HG03108 (cell line): ENCODE data around the gene BCL7A.

Experiments used
- ATAC-seq: cut with Tn5 transposase; IDR thresholded peaks from one replicate; pipeline ENCODE4 v1.9.1; 2021; ENCODE audit warnings: moderate library complexity; ENCODE audit not compliant: unreplicated experiment

Gene BCL7A

DNA sequence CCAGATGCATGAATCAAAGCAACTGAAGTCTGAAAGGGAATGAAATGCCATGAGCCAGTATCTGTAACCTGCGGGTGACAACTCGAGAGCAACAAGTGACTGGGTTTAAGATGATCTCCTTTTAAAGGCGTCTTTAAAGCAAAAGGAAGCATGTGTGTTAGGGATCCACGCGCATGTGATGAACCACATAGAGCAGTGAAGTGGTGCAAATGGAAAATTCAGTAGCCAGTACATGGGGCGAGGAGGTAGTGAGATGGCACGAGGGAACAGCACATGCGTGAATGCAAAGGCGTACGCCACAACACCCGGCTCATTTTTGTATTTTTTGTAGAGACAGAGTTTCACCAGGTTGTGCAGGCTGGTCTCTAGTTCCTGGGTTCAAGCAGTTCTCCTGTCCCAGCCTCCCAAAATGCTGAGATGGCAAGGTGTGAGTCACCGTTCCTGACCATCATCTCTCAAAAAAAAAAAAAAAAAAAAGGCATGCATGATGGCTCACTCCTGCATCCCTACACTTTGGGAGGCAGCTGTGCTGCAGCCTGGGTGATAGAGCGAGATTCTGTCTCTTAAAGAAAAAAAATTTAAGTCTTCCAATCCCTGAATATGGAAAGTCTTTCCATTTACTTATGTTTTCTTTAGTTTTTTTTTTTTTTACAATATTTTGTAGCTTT, 24.6 kb upstream of the BCL7A start:
- no peak for ATAC-seq

DNA sequence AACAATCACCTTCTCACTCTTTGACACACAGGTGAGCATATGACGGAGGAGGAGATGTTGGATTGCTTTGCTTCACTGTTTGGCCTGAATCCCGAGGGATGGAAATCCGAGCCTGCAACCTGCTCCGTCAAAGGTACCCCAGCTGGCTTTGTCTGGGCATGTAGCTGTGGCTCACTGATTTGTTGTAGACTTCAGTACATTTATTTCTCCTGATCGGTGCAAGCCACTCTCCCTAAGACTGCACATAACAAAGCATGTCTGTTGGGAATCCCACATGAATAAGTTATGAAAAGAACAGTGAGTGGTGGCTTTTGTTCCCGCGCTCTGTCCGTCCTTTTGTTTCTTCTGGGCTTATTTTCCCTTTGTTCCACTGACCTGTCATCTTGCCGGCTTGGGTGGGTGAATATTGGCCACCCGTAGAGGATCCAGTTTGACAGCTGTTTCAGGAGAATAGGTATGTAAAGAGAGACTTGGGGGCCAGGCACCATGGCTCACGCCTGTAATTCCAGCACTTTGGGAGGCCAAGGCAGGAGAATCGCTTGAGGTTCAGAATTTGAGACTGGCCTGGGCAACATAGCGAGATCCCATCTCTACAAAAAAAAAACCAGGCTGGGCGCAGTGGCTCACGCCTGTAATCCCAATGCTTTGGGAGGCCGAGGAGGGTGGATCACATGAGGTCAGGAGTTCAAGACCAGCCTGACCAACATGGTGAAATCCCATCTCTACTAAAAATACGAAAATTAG, 20.0 kb upstream of the BCL7A start:
- ATAC-seq = no peak

DNA sequence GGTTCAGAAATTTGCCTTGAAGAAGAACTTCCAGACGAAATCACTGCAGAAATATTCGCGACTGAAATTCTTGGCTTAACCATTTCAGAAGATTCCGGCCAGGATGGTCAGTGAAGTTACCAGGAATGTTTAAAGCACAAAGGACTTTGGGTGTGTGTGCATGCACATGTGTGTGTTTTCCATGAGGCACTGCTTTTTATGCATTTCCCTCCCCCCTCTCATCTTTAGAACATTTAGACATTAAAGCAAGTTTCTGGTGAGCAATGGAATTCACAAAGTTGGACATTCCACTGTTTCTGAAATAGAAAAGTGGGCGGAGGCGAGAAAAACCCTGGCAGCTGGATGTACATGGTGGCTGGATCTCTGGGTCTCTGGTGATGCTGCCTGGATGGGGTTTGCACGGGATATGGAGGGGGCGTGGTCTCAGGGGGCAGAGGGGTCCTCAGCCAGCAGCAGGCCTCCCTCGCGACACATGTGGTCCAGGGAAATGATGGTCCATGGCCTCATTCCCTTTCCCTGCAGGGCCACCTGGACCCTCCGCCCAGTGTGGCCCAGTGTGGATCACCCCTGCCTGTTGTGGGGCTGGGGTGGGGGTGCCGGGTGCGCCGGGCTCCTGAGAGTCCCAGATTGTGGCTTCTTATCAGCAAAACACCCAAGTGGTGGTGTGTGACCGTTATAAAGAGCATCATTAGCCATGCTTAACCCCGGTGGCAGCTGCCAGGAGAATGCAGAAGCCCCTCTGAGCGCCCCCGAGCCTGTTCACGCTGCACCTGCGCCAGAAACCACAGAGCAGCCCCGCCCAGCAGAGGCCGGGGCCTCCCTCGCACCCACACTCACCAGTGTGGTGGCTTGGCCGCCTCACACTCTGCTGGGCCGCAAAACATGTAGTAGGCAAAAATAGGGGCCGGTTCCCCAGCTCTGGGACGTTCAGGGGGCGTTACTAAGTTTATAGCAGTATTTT, 17.8 kb upstream of the BCL7A start:
- ATAC-seq = no peak

DNA sequence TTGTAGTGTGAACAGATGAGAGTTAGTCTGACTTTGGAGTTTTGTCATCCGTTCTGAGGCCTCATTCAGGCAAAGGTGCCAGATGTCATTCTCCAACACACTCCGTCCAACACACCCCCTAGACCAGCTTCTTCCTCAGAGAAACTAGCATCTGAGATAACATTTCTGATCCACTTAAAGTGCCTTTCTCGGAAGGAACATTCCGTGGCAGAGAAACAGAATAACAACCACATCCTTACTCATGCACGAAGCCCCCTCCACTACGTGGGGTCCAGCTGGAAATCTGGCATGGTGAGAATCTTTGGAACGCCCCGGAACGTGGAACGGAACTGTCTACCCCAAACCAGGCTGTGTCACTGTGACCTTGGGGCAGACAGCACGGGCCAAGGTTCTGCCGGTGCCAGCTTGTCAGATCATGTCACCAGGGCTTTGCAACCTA, 17.0 kb upstream of the BCL7A start:
- no peak for ATAC-seq

DNA sequence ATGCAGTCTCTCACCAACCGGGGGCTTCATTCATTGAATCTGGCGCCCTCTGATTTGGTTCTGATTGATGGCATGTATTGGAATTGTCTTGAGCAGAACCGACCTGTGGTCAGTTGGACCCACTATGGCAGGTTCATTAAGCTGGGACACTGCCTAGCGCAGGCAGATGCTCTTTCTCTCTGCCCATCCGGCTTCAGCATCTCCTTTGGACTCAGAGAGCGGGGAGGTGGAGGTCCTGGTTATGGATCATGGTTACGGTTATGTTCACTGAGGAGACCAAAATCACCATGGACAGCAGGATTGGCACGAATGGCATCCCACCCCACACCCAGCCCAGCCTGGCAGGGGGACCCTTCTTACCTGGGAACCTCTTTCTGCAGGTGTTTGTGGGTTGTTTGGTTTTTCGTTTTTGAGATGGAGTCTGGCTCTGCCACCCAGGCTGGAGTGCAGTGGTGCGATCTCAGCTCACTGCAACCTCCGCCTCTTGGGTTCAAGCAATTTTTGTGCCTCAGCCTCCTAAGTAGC, 16.4 kb upstream of the BCL7A start:
- ATAC-seq = no peak

DNA sequence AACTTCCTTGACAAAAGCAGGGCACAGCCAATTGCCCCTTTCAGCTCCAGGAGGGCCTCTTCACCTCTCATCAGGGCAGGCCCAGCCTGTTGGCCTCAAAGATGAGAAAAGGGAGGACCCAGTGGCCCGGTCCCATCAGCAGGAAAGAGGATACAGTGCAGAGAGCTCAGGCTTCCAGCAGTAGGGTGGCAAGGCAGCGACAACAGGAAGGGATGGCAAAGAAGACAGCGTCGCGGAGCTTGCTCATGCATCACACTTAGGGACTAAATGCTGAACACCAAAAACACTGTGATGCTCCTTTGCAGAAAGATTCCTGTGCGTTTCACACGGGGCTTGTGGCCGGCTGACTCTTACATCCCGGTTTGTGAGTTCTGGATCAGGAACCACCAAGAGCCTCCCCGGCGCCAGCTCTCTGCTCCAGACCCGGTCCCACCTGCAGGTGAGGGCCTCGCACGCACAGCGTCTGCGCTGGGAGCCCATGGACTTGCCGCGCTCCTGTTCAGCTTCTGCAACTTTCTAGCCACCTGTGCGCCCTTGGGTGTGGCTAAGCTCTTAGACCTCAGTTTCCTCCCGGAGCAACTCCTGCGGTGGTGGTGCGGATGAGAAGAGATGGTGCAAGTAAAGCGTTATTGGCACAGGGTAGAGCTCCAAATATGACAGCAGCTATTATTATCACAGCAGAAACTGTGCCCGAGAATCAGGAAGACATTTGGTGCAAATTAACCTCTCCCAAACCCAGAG, 15.3 kb upstream of the BCL7A start:
- ATAC-seq = no peak

DNA sequence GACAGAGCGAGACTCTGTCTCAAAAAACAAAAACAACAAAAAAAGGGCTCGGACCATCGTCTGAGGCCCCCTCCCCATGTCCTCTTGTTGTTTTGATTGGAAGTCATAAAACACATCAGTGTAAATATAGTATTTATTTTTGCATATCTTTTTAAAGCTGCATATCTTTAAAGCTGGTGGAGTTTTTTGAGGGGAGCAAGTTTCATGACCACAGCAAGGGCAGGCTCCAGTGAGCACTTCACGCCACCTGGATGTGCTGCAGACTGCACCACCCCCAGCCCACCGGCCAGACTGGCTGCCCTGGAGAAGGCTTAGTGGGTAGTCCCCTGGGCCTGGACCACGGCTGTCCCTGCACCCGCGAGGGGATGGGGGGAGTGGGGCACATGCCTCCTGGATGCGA, 11.9 kb upstream of the BCL7A start:
- ATAC-seq = no peak

DNA sequence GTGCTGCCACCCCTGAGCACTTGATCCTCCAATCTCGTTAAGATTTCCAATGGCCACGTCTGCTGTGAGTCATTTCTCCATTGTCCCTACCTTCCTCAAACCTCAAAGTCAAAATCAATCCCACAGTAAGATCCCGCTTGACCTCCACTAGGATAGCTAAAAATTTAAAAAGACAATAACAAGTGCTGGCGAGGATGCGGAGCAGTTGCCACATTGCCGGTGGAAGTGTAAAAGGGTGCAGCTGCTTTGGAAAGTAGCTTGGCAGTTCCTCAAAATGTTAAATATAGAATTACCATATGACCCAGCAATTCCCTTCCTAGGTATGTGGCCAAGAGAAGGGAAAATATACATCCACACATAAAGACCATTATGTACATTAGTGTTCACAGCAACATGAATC, 9.5 kb upstream of the BCL7A start:
- no peak for ATAC-seq

DNA sequence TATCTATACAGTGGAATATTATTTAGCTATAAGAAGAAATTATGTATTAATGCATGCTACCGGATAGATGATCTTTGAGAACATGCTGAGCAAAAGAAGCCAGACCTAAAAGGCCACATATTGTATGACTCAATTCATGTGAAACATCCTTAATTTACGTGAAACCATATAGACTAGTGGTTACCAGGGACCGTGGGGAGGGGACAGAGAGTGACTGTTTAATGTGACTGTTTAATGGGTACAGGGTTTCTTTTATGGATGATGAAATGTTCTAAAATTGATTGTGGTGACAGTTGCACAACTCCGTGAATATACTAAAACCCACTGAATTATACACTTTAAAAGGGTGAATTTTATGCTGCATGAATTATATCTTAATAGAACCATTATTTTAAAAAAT, 8.5 kb upstream of the BCL7A start:
- no peak for ATAC-seq

DNA sequence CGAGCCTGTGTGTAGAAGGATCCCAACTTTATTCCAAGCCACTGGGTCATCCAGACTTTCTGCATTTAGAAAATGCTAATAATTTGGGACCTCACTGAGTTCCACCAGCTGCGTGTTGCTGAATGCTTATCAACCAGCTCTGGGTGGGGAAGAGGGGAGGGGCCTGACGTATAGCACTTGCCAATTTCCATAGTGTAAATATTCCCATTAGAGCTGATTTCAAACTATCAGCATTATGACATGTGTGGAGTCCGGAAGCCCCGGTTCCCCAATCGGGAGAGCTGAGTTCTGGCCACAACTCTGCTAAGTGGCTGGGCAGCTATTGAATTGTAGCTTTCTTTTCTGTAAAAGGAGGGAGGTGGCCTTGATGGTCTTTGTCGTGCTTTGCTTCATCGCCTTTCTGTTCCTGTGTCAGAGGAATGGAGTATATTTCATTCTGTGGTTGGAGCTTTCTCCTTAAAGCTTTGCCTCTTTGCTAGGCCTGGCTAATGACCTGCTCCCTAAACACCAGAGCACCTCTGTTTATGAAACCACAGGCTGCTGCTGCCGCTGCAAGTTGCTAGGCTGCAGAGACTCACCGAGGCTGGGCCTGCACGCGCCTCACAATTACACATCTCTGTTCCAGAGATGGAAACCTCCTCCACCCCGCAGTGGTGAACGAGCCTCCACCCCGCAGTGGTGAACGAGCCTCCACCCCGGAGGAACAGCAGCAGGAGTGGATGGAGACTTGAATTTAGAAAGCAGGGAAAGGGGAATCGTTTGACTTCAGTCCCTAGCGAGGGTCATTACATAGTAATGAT, 7.7 kb upstream of the BCL7A start:
- no peak for ATAC-seq

DNA sequence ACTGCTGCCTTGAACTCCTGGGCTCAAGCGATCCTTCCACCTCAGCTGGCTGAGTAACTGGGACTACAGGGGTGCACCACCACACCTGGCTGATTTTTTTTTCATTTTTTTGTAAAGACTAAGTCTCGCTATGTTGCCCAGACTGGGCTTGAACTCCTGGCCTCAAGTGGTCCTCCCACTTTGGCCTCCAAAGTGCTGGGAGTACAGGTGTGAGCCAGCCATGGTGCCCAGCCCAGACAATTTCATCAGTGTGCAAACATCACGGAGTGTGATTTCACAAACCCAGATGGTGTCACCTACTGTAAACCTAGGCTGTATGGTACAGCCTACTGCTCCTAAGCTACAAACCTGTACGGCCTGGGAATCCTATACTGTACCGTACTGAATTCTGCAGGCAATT, 6.9 kb upstream of the BCL7A start:
- no peak for ATAC-seq

DNA sequence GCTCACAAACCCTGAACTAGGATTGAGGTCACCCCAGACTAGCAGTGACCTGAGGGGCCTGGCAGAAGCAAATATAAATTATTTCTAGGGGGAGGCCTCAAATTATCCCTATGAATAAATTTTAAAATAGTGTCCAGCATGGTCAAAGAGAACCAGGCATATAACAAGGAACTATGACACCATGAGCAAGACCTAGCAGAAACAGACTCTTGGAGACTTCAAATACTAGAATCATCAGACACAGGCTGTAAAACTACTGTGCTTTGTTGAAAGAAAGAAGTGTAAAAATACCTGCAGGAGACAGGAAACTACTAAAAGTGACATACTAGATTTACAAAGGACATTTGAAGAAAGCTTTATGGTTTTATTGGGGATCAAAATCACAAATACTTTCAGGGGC, 3.2 kb upstream of the BCL7A start:
- no peak for ATAC-seq

DNA sequence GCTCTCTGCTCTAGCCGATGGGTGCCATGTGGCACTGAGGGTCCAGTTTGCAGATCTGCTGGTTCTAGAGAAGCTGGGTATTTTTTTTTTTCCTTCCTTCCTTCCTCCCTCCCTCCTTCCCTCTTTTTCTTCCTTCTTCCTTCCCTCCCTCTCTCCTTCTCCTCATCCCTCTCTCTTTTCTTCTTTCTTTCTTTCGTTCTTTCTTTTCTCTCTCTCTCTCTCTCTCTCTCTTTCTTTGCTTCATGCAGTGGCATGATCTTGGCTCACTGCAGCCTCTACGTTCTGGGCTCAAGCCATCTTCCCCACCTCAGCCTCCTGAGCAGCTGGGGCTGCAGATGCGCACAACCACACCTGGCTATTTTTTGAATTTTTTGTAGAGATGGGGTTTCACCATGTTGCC, 2.7 kb upstream of the BCL7A start:
- ATAC-seq = no peak

DNA sequence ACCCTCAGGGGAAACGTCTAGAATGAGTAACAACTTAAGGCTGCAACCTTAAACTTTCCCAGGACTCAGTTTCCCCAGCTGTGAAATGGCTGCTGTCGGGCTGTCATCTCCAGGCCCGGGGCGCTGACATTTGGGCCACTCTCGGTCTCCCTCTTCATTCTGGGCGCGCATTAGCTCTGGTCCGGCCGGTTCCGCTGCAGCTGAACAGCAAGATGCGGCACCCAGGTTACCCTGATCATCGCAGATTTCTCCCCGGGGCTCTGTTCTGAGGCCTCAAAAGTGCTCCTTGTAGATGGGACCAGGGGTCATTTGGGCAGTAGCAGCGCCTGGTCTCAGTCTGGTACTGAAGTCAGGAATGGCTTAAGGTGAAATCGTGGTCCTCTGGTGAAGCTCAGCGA, 890 bp upstream of the BCL7A start:
- no peak for ATAC-seq

DNA sequence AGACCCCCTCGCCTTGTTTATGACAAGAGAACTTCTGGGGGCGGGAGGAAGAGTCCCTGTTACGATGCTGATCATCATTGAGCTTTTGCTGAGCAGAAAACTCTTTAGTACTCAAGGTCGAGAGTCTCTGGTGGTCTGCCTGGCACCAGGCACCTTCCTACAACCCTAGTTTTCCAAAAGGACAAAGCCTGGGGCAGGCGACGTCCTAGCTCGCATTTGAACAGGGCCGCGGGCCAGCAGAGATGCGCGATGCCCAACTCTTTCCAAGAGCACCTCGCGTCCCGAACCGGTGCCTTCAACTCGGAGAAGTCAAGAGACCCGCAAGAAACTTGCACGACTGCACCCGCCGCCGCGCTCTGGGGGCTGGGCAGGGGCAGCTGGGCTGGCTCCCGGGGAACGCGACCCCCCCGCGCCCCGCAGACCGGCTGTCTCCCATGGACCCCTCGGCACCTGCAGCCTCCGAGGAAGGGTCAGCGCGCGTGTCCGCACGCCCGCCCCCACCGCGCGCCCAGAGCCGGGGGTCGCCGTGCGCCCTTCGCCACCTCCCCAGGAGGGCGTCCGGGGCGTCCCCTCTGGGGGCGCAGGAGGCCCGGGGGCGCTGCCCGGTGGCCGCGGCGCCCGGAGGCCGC, 377 bp upstream of the BCL7A start:
- no peak for ATAC-seq

DNA sequence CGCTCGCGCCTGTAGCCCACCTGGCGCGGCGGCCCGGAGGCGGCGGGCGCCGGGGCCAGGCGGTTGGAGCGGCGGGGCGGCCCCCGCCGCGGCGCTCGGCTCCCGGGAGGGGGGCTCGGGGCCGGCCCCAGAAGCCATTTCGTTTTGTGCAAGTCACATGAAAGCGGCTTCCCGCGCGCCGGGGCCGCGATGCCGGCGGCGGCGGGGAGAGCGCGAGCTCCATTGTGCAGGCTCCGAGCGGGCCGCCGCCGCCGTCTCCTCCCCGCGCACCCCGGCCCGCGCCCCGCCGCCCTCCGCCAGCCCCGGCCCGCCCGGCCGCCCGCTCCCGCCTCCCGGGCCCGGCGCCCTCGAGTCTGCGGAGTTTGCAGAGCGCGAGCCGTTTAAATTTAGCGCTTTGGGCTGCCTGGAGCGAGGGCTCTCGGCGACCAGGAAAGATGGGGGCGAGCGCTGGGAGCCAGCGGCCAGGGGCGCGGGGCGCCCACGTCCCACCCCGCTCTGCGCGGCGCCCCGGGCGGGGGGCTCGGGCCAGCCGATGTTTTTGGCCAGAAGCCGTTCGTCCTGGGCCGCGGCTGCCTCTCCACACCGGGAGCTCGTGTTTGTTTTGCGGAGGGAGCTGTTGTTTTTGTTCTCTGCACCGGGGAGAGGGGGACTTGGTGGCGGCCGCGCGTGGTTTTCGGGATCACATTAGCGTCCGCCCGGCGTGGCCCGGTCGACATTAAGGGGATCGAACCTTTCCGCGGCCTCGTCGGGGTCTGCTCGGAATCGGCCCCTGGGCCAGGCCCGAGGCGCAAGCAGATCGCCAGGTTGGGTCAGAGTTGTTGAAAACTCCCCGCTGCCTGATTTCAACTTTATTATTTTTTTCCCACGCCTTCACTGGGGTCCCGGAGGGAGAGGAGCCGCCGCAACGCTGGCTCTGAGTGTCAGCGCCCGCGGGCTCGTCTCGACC, 982 bp downstream of the BCL7A start:
- ATAC-seq = no peak

DNA sequence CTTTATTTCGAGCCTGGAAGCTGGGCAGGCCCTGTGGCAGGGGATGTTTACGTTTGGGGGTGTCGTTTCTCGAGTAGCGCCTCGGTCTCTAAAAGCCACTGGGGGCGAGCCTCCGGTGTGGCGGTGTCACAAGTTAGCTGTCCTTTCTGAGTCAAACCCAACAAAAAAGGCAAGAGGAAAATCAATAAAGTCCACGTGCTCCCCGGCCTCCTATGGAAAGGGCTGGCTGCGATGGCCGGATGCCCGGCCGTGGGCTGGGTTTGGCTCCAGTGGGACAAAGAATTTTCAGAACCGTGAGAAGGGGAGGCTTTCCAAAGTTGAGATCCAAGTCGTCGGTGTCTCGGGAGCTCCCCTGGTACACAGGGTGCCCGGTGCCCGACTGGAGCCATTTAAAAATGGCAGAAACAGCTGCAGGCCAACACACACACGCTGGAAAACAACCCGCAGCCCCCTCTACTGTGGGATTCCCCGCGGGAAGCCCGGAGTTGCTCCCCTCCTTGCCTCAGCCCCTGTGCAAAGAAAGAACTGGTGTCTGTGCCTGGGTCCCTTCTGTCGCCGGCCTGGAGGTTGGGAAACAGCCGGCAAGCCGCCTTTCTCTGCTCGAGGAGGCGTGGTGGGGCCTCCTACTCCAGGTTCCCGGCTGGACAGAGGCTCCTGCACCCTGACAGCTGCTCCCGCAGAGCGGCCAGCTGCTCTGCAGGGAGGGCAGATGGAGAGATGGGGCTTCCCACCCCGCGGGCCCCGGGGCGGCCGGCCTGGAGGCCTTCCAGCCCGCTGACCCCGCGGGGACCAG, 1.9 kb downstream of the BCL7A start:
- ATAC-seq = no peak
